HG03469 (cell line): ENCODE results near the gene ZNF544.
"Not testable (repeated sequence)": the region's sequence is repeated elsewhere in the genome, so short reads cannot be mapped to it uniquely, and the experiment has no call there.

ENCODE experiments used
- ATAC-seq: cut with Tn5 transposase; IDR thresholded peaks from one replicate; pipeline ENCODE4 v1.9.1; 2021; ENCODE audit warnings: mild to moderate bottlenecking, moderate library complexity, moderate number of reproducible peaks; ENCODE audit not compliant: unreplicated experiment

ZNF544 gene

DNA sequence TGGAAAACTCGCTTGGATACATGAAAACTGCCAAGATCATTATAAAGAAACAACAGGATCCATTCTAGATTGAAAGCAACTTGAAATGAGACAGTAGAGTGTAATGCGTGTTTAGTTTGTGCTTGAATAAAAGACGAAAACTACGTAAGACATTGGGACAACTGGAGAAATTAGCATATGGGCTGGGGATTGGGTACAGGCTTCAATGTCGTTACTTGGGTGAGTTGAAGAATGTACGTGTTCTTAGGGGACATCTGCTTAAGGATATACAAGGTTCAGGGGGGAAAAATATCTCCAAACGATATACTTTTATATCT, 76.0 kb downstream of the ZNF544 start:
- ATAC-seq = no peak

DNA sequence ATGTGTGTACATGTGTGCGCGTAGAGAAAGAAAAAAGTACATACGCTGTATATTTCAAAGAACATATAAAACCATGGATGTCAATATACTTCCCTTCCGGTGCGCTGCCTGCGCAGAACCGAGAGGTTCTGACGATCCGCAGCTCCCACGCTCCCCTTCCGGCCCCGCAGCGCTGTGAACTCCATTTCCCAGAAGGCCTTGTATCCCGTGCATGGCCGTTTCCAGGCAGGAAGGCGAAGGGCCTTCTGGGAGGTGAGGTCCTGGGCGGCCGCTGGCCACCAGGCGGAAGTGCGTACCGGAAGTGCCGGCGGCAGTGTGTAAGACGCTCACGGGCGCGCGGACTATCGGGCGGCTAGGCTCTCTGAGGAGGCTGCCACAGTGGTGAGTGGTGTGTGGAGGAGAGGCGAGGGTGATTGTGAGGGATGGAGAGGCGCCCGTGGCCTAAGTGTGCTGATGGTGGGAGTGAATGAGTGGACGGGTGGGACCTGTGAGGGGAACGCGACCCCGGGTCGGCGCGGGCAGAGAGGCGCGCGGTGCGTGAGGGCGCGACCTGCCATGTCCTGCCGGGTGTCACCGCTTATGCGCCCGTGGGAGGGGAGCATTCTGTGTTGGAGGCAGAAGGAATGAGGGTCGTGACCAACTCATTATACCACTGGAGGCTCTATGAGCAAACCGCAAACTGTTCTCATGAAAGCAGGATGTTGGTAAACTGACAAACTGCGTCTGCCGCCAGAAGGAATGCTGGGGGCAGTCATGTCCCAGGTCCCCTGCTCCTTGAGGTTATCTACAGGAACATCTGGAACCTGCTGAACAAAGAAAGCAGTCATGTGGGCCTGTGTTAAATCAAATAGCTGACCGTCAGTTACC, 76.6 kb downstream of the ZNF544 start, which contains the start of gene ERVK3-1:
Gene ERVK3-1 (plus strand): TSS at position 313 of the 867 bp plus-strand sequence. CDS start 6,792 bp downstream, outside the sequence.
- ATAC-seq = peak; percentile 92

DNA sequence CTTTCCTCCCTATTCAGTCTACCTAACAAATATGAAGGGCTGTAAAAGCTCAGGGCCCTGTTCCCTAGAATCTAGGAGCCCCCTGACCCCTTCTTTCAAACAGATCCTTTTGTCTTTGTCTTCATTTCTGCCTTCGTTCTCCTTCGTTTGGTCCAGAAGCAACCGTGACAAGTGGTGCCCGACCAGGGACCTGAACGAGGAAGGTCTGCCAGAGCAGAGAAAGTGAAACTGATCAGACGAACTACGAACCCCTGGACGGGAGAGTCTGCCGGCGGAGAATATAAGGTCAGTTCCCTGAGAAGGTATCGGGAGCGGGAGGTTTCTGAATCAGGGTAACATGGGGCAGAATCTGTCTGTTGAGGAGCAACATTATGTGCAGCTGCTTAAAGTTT, 77.2 kb downstream of the ZNF544 start:
- no peak for ATAC-seq

DNA sequence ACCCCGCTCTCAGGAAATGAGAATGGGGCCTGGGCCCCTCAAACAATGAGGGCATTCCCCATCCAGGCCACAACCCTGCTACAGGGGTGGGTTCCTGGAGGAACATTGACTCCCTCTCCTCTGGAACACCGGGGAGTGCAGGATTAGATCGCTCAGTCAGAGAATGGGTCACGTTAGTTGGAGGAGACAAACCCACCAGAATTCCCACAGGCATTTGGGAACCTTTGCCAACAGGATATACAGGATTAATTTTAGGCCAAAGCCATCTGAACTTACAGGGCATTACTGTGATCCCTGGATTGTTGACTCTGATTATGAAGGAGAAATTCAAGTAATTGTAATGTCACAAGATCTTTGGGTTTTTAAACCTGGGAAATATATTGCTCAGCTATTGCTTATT, 79.0 kb downstream of the ZNF544 start:
- no peak for ATAC-seq

DNA sequence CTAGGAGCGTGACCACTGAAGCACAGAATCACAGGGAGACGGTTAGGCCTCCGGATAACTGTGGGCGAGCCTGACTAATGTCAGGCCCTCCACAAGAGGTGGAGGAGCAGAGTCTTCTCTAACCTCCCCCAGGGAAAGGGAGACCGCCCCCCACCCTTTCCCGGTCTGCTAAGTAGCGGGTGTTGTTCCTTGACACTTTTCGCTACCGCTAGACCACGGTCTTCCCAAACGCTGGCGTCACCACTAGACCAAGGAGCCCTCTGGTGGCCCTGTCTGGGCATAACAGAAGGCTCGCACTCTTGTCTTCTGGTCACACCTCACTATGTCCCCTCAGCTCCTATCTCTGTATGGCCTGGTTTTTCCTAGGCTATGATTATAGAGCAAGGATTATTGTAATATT, 82.0 kb downstream of the ZNF544 start:
- ATAC-seq = not testable (repeated sequence)

DNA sequence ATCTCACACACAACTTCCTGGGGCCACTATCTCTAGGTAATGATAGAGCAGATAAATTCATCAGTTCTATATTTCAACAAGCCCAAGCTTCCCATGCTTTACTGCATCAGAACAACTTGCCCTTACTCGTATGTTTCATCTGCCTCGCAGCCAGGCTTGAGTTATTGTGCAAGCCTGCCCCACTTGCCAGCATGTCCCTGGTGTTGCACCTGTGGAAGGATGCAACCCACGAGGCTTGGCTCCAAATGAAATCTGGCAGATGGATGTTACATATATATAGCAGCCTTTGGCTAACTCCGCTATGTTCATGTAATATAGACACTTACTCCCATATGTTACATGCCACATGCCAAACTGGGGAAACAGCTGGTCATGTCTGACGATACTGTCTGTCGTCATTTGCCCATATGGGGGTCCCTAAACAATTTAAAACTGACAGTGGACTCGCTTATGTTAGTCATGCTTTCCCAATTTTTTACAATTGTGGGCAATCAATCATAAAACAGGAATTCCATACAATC, 82.7 kb downstream of the ZNF544 start:
- no peak for ATAC-seq
